HG03039 (cell line): ENCODE results near the gene FUT4.

Experiments
- ATAC-seq: cut with Tn5 transposase; IDR thresholded peaks from one replicate; pipeline ENCODE4 v1.9.1; 2021; ENCODE audit warnings: mild to moderate bottlenecking, moderate library complexity; ENCODE audit not compliant: unreplicated experiment

Gene FUT4

GRCh38 chr11:94597896-94598295 lies 54.2 kb downstream of the FUT4 start:
- ATAC-seq, result no peak
